Activated CD4-positive, alpha-beta T cell treated with anti-CD3 and anti-CD28 coated beads, Interleukin-2, amount 10 ng/mL, durations not matched to agents 7 days and 5 days (primary cell): ENCODE measurements around the gene SLC44A5. TPM values are rescaled to one million over a fixed set of nuclear protein-coding genes. Genes with fewer than 3 reads are reported as not detected.
"Not testable (repeated sequence)": the region's sequence is repeated elsewhere in the genome, so short reads cannot be mapped to it uniquely, and the experiment has no call there.

Experiments used
- CTCF ChIA-PET: fragments of 350-600 bp; sonication (Branson Sonifier 250); formaldehyde crosslinking; loops from one replicate; lab custom pipeline; 2021; ENCODE audit warnings: antibody characterized with exemption; lab: Charles Lee
- POLR2A ChIA-PET: fragments of 350-600 bp; sonication (Branson Sonifier 250); formaldehyde crosslinking; loops from one replicate; lab custom pipeline; 2021; ENCODE audit warnings: antibody characterized with exemption; lab: Charles Lee
- DNase-seq: peaks from one replicate; pipeline ENCODE4 v3.0.0-alpha.2; 2020
- H3K27ac Mint-ChIP-seq: one replicate; pipeline ENCODE4 v1.8.0; 2021; ENCODE audit warnings: mild to moderate bottlenecking, moderate library complexity, mixed read lengths
- H3K27me3 Mint-ChIP-seq: one replicate; pipeline ENCODE4 v1.8.0; 2021; ENCODE audit warnings: mixed read lengths
- H3K36me3 Mint-ChIP-seq: one replicate; pipeline ENCODE4 v1.8.0; 2021; ENCODE audit warnings: low read depth, mixed read lengths
- H3K4me1 Mint-ChIP-seq: one replicate; pipeline ENCODE4 v1.8.0; 2021; ENCODE audit warnings: mixed read lengths
- H3K4me3 Mint-ChIP-seq: one replicate; pipeline ENCODE4 v1.8.0; 2021; ENCODE audit warnings: mild to moderate bottlenecking, moderate library complexity, mixed read lengths
- H3K9me3 Mint-ChIP-seq: one replicate; pipeline ENCODE4 v1.8.0; 2021; ENCODE audit warnings: mixed read lengths
- total RNA-seq, 2 experiments: library from RNA; stranded (reverse); gene quantifications; one replicate each; pipeline ENCODE4 v1.2.3, GENCODE V29; 2021

The SLC44A5 gene
- total RNA-seq, 2 experiments from 2014 or later = not detected

DNA sequence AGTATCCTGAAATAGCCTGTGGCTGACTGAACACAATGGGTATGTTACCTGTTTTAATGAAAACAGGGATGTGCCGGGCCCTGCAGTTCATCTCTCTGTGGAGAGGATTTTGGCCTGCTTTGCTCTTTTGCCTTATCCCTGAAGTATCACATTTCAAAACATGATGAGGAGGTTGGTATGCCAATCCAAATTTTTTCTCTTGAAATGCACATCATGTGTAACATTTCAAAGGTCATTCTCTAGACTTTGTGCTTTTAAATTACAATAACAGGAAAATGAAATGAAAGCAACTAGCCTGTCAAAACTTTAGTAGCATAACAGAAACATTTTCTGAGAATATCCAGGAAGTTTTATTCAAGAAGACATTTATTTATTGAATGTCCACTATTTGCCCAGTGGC, 118.9 kb downstream of the SLC44A5 start:
- Mint-ChIP-seq H3K4me3 (no peak overlapping the region), H3K36me3 (no peaks in the 10 kb centered on the region), H3K9me3 (peaks cover 4% of the 10 kb centered on the region), H3K27me3 (no peaks in the 10 kb centered on the region), H3K27ac (no peak overlapping the region), H3K4me1 (no peaks in the 10 kb centered on the region)
- ChIA-PET POLR2A (no interaction called here), CTCF (no interaction called here)
- no peak for DNase-seq

DNA sequence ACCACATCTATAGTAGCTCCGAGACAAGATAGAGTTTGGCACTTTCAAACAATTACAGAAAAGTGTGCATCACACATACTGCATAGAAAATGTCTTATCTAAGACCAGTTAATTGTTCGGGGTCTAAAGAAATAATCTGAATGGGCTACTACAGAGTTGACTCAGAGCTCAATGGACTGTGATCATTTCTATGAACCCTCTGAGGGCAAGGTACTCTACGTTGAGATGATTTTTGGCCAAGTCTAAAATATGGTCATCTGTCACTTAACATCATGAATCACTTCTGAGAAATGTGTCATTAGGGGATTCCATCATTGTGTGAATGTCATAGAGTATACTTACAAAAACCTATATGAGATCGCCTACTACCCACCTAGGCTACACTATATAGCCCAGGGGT, 123.5 kb downstream of the SLC44A5 start:
- POLR2A ChIA-PET = no interaction called here
- CTCF ChIA-PET = interaction anchor here (0.6 kb wide), 1 partner anchor 75 kb away, joined by 3 read pairs; no protein-coding TSS in a partner anchor
- H3K27ac Mint-ChIP-seq = no peak overlapping the region
- no peaks in the 10 kb centered on the region for H3K36me3 Mint-ChIP-seq
- no peaks in the 10 kb centered on the region for H3K27me3 Mint-ChIP-seq
- H3K4me3 Mint-ChIP-seq = no peak overlapping the region
- DNase-seq = no peak
- H3K9me3 Mint-ChIP-seq = peaks cover 3% of the 10 kb centered on the region
- no peaks in the 10 kb centered on the region for H3K4me1 Mint-ChIP-seq

DNA sequence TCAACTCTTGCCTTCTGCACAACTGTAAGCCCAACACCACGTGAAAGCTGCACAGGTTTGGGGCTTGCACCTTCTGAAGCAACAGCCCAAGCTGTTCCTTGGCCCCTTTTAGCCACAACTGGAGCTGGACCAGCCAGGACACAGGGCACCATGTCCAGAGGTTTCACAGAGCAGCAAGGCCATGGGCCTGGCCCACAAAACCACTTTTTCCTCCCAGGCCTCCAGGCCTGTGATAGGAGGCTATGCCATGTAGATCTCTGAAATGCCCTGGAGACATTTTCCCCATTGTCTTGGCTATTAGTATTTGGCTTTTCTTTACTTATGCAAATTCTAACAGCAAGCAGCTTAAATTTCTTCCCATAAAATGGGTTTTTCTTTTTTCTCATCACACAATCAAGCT, 126.1 kb downstream of the SLC44A5 start:
- no peak overlapping the region for H3K27ac Mint-ChIP-seq
- H3K4me1 Mint-ChIP-seq = no peaks in the 10 kb centered on the region
- peaks cover 3% of the 10 kb centered on the region for H3K9me3 Mint-ChIP-seq
- no peaks in the 10 kb centered on the region for H3K27me3 Mint-ChIP-seq
- no peak for DNase-seq
- POLR2A ChIA-PET = no interaction called here
- no peaks in the 10 kb centered on the region for H3K36me3 Mint-ChIP-seq
- CTCF ChIA-PET = no interaction called here
- no peak overlapping the region for H3K4me3 Mint-ChIP-seq

DNA sequence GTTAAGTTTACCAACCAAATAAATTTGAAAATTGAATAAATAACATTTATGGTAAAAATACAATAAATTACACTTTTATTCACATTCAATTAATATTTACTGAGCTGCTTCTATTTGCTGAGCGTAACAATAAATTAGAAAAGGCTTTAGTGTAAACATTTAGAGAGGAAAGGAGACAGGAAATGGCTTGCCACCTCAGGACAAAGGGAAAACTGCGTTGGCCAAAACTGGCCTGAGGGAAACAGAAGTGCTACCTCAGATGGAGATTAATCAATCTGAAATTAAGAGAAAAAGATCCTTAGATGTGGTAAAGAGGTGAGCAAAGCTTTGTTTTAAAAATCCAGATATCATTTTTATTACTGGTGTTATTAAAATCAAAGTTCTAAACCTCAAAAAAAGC, 128.0 kb downstream of the SLC44A5 start:
- DNase-seq = no peak
- Mint-ChIP-seq H3K4me3 (no peak overlapping the region), H3K36me3 (no peaks in the 10 kb centered on the region)

DNA sequence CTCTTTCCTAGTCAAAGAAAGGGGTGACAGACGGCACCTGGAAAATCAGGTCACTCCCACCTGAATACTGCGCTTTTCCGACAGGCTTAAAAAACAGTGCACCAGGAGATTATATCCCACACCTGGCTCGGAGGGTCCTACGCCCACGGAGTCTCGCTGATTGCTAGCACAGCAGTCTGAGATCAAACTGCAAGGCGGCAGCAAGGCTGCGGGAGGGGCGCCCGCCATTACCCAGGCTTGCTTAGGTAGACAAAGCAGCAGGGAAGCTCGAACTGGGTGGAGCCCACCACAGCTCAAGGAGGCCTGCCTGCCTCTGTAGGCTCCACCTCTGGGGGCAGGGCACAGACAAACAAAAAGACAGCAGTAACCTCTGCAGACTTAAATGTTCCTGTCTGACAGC, 134.4 kb downstream of the SLC44A5 start:
- H3K4me1 Mint-ChIP-seq, H3K9me3 Mint-ChIP-seq, CTCF ChIA-PET, POLR2A ChIA-PET, DNase-seq, H3K27me3 Mint-ChIP-seq, H3K4me3 Mint-ChIP-seq, H3K36me3 Mint-ChIP-seq, H3K27ac Mint-ChIP-seq: not testable (repeated sequence)

More for the DNA sequence above, 128.0 kb downstream of the SLC44A5 start:
- ChIA-PET CTCF (no interaction called here), POLR2A (no interaction called here)
- Mint-ChIP-seq H3K4me1 (no peaks in the 10 kb centered on the region), H3K9me3 (peaks cover 3% of the 10 kb centered on the region), H3K27ac (no peak overlapping the region), H3K27me3 (no peaks in the 10 kb centered on the region)

DNA sequence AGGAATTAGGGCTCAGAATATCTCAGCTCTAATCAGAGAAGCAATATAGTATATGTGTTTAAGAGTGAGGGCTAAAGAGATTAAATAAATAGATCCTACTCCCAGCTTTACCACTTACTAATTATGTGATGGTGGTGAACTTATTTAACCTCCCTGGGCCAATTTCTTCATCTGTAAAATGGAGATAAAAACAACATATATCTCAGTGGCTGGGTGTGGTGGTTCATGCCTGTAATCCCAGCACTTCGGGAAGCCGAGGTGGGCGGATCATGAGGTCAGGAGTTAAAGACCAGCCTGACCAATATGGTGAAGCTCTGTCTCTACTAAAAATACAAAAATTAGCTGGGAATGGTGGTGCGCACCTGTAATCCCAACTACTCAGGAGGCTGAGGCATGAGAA, 135.2 kb downstream of the SLC44A5 start:
- H3K27me3 Mint-ChIP-seq = no peaks in the 10 kb centered on the region
- CTCF ChIA-PET = no interaction called here
- H3K4me1 Mint-ChIP-seq = no peaks in the 10 kb centered on the region
- no peak for DNase-seq
- POLR2A ChIA-PET = no interaction called here
- no peak overlapping the region for H3K4me3 Mint-ChIP-seq
- H3K9me3 Mint-ChIP-seq = no peaks in the 10 kb centered on the region
- no peaks in the 10 kb centered on the region for H3K36me3 Mint-ChIP-seq
- H3K27ac Mint-ChIP-seq = no peak overlapping the region

DNA sequence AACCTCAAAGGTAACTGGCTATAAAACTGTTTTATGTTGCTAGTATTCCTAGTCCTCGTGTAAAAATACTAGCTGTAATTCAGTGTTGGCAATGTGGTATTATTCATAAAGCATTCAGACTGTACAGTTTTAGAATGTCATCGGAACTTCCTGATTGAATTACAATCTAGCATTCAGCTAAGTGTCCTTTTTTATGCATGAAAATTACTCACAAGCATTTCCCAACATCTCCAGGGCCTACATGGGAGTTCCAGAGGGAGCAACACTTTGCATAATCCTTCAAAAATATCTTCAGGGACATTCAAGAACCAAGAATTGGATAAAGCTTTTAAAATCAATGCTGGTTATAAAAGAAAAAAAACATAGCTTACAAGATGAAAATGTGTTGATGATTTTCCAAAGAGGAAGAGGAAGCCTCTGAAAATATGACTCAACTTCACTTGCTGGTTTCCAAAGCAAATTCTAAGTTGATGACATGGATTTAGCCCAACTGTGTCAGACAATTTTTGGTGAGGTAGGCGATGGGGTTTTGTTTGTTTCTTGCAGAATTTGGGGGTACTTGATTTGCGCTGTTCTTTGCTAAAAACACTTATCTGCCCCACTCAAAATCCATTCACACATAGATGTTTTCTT, 137.8 kb downstream of the SLC44A5 start:
- no peak overlapping the region for H3K27ac Mint-ChIP-seq
- POLR2A ChIA-PET = no interaction called here
- no peaks in the 10 kb centered on the region for H3K4me1 Mint-ChIP-seq

DNA sequence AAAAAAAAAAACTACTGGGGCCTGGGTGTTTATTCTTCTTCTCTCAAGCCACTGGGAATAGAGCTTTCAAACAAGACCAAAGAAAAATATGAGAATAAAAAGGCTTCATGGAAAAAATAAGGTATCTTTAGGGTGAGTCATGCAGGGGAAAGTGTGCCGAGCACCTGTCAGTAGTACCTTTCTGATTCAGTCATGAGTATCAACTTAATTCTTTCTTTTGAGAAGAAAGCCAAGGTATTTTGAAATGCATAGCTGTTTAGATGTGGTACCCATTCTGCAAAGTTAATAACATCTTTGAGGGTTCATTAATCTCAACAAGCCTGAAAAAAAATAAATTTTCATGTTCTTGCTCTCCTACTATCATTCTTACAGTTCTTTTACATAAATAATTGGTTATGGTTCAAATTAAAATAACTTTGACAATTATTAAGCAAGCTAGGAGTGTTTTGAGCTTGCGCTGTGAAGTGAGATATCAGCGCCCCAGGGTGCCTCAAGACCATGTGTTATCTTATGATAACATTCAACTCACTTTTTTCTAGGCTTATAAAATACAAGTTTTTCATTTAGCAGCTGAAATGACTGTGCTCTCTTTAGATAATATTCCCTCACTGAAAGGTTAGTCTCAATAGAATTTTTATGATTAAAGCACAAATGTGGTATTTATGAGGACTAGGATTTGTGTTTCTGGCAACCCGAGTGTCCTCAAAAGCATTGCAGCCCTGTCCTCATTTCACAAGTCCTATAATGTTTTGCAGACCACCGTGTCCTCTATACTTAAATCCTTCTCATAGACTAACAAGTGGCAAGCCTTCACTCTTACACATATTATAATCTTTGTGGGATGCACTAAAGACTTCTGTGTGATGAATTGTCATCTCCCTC, 138.6 kb downstream of the SLC44A5 start:
- DNase-seq = no peak
- ChIA-PET POLR2A (no interaction called here), CTCF (interaction anchor here (0.6 to 0.8 kb wide), 2 partner anchors 104 to 239 kb away, joined by 3 to 5 read pairs; no protein-coding TSS in a partner anchor)
- H3K36me3 Mint-ChIP-seq = no peaks in the 10 kb centered on the region
- H3K27me3 Mint-ChIP-seq = no peaks in the 10 kb centered on the region
- no peaks in the 10 kb centered on the region for H3K4me1 Mint-ChIP-seq
- H3K27ac Mint-ChIP-seq = no peak overlapping the region
- no peaks in the 10 kb centered on the region for H3K9me3 Mint-ChIP-seq
- no peak overlapping the region for H3K4me3 Mint-ChIP-seq

More for the DNA sequence above, 137.8 kb downstream of the SLC44A5 start:
- Mint-ChIP-seq H3K36me3 (no peaks in the 10 kb centered on the region), H3K9me3 (no peaks in the 10 kb centered on the region), H3K27me3 (no peaks in the 10 kb centered on the region), H3K4me3 (no peak overlapping the region)
- no peak for DNase-seq
- CTCF ChIA-PET = no interaction called here

DNA sequence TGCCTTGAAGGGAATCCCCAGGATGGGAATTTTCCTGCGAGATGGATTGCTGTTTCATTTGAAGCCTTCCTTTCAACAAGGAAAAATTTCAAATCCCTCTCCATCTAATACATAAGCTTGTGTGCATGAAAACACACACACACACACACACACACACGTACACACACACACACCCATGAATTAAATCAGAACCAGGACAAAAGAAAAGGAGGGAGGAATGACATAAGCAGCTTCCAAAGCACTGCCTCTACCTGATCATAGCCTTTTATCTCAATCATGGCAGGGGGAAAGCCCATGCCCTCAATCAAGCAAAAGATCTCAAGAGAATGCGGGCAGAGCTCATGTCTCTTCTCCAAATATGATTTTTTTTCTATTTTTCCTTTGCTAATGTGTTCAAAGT, 139.7 kb downstream of the SLC44A5 start:
- no peak overlapping the region for H3K4me3 Mint-ChIP-seq
- H3K4me1 Mint-ChIP-seq = no peaks in the 10 kb centered on the region
- CTCF ChIA-PET = no interaction called here
- POLR2A ChIA-PET = no interaction called here
- DNase-seq = no peak
- H3K27me3 Mint-ChIP-seq = no peaks in the 10 kb centered on the region
- no peak overlapping the region for H3K27ac Mint-ChIP-seq
- H3K36me3 Mint-ChIP-seq = no peaks in the 10 kb centered on the region
- no peaks in the 10 kb centered on the region for H3K9me3 Mint-ChIP-seq

DNA sequence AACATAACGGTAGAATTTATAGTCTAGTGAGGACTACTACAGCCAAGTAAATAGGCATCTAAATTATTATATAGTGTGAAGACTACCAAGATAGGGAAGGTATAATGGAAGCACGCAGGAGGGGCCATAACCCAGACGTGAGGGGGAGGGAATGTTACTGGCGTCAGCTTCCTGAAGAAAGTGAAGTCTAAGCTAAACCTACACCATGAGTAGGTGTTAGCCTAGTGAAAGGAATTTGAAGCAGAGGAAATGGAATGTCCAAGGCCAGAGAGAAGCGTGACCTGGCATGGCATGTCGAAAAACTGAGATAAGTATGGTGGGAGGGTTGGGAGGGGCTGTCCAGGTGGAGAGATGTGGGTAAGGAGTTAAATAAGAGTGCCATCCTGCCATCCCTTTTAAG, 140.5 kb downstream of the SLC44A5 start:
- DNase-seq = no peak
- CTCF ChIA-PET = no interaction called here
- POLR2A ChIA-PET = no interaction called here
- Mint-ChIP-seq H3K9me3 (no peaks in the 10 kb centered on the region), H3K27me3 (no peaks in the 10 kb centered on the region), H3K36me3 (no peaks in the 10 kb centered on the region), H3K4me3 (no peak overlapping the region), H3K4me1 (no peaks in the 10 kb centered on the region), H3K27ac (no peak overlapping the region)

DNA sequence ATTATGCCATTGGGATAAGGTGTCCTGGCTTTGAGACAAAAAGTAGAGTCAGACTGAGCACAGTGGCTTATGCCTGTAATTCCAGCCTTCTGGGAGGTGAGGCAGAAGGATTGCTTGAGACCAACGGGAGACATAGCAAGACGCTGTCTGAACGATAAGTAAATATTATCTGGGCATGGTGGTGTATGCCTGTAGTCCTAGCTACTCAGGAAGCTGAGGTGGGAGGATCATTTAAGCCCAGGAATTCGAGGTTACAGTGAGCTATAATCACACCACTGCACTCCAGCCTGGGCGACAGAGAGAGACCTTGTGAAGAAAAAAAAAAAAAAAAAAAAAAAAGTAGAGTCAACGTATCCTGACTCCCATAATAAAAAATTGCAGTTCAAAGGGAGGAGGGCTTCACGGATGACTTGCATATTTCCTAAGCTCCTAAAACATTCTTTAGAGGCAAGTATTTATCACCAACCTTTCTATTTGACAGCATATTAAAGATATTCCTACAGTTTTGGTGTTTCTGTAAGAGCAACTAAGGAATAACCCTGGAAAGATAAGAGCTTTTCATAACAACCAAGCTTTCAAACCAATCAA, 141.2 kb downstream of the SLC44A5 start:
- CTCF ChIA-PET = no interaction called here
- no peaks in the 10 kb centered on the region for H3K4me1 Mint-ChIP-seq

DNA sequence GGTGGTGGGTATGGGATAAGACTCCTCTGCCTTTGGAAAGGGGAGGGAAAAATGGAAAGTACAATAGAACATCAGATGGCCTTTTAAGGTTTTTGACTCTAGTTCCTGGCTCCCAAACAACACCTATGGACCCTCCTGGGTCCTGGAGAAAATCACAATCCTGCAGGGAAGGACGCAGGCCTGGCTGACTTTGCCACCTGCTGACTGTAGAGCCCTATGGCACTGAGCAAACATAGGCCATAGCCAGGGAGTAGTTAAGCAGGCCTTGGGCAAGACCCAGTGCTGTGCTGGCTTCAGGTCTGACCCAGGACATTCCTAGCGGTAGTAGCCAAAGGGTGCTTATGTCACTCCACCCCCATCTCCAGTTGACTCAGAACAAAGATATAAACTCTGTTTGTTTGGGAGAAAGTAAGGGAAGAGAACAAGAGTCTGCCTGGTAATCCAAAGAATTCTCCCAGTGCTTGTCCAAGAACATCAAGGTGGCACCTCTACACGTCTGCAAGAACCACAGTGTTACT, 149.0 kb downstream of the SLC44A5 start:
- Mint-ChIP-seq H3K9me3 (peaks cover 8% of the 10 kb centered on the region), H3K4me3 (no peak overlapping the region), H3K36me3 (no peaks in the 10 kb centered on the region), H3K4me1 (no peaks in the 10 kb centered on the region), H3K27ac (no peak overlapping the region), H3K27me3 (no peaks in the 10 kb centered on the region)
- ChIA-PET CTCF (no interaction called here), POLR2A (no interaction called here)
- DNase-seq = no peak

More for the DNA sequence above, 141.2 kb downstream of the SLC44A5 start:
- no peak for DNase-seq
- H3K27me3 Mint-ChIP-seq = no peaks in the 10 kb centered on the region
- no peaks in the 10 kb centered on the region for H3K9me3 Mint-ChIP-seq
- H3K27ac Mint-ChIP-seq = no peak overlapping the region
- H3K36me3 Mint-ChIP-seq = no peaks in the 10 kb centered on the region
- no peak overlapping the region for H3K4me3 Mint-ChIP-seq
- POLR2A ChIA-PET = no interaction called here

DNA sequence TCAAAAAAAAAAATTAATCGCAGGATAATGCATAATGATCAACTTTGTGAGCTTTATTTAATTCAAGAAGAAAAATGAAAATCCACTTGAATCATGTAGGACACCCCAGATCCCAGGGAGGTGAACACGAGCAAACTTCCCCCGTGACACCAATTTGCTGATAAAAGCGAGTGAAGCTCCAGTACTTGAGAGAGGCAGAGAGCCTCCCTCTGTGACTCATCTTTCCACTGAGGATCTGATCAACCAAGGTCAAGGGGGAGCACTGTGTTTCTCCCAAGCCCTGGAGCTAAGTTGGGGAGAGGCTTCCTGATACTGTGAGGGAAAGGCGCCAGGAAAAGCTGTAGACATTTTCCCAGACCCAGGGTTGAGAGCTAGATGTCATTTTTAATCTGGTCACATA, 160.9 kb downstream of the SLC44A5 start:
- Mint-ChIP-seq H3K9me3 (peaks cover 6% of the 10 kb centered on the region), H3K4me1 (no peaks in the 10 kb centered on the region), H3K27me3 (no peaks in the 10 kb centered on the region), H3K27ac (no peak overlapping the region), H3K4me3 (no peak overlapping the region), H3K36me3 (no peaks in the 10 kb centered on the region)
- no peak for DNase-seq
- CTCF ChIA-PET = no interaction called here
- POLR2A ChIA-PET = no interaction called here
